ENCODE data around the gene MAPK4.

- TF ChIP-seq CTCF (IDR thresholded peaks at IDR 0.05 in 2 of 3, conservative IDR thresholded peaks at IDR 0.05 in 1 of 3; ENCODE audit: control insufficient read depth in 2 of 3, extremely low read depth in 1 of 3, insufficient read depth in 1 of 3, low read depth in 3 of 3, low read length in 3 of 3) (no peak), E2F4 (IDR thresholded peaks at IDR 0.05; ENCODE audit: low read depth, low read length) (no peak), HDAC6 (IDR thresholded peaks at IDR 0.05; ENCODE audit: unreplicated experiment) (no peak)
These were observed 30.7 kb downstream of the MAPK4 start for GRCh38 chr18:50590593-50590992.

All from GM12878 (cell line).